Activated T-cell treated with anti-CD3 and anti-CD28 coated beads for 24 hours (primary cell): Measurements from ENCODE around the gene IGLON5.

Experiments used
- DNase-seq: peaks from one replicate; pipeline ENCODE4 v3.0.0-alpha.2; 2020; ENCODE audit warnings: low read depth

The IGLON5 gene

GRCh38 chr19:51365211-51365964 lies 53.9 kb downstream of the IGLON5 start:
- DNase-seq = no peak

GRCh38 chr19:51365965-51366388 lies 54.5 kb downstream of the IGLON5 start, which contains the start of gene ETFB:
Gene ETFB, minus strand, starts transcription at chr19:51366388. Its CDS starts 62 bp downstream, at chr19:51366326.
- DNase-seq = no peak

GRCh38 chr19:51366389-51367254 lies 55.2 kb downstream of the IGLON5 start:
- peak; percentile 92 for DNase-seq

GRCh38 chr19:51367255-51367564 lies 55.8 kb downstream of the IGLON5 start:
- no peak for DNase-seq

GRCh38 chr19:51367565-51368365 lies 56.3 kb downstream of the IGLON5 start:
- peak; percentile 98 for DNase-seq

GRCh38 chr19:51368366-51369282 lies 57.2 kb downstream of the IGLON5 start, which contains the start of gene CLDND2:
Gene CLDND2, minus strand, starts transcription at chr19:51369003. Its CDS starts 426 bp downstream, at chr19:51368577.
- DNase-seq = no peak

- DNase-seq = no peak
Measured at GRCh38 chr19:51370230-51370629, 58.8 kb downstream of the IGLON5 start.

- no peak for DNase-seq
Measured at GRCh38 chr19:51371186-51371690, 59.8 kb downstream of the IGLON5 start.

- no peak for DNase-seq
Measured at GRCh38 chr19:51372021-51372648, 60.7 kb downstream of the IGLON5 start.

- peak; percentile 83 for DNase-seq
Measured at GRCh38 chr19:51372649-51373504, 61.4 kb downstream of the IGLON5 start, which contains the start of gene NKG7. Gene NKG7, minus strand, starts transcription at chr19:51372654. Its CDS starts 119 bp downstream, at chr19:51372535.

- DNase-seq = peak; percentile 47
Measured at GRCh38 chr19:51375504-51376221, 64.2 kb downstream of the IGLON5 start.

GRCh38 chr19:51377422-51377821 lies 66.0 kb downstream of the IGLON5 start:
- DNase-seq = no peak

GRCh38 chr19:51380379-51380778 lies 68.9 kb downstream of the IGLON5 start:
- no peak for DNase-seq
